HG03097 (cell line): ENCODE data around the gene EIF5AL1.
"Not testable (repeated sequence)": the region's sequence is repeated elsewhere in the genome, so short reads cannot be mapped to it uniquely, and the experiment has no call there.

Source experiments
- ATAC-seq: cut with Tn5 transposase; IDR thresholded peaks from one replicate; pipeline ENCODE4 v1.9.1; 2021; ENCODE audit not compliant: unreplicated experiment, low FRiP score

The EIF5AL1 gene

GRCh38 chr10:79511891-79512583, at the start of gene EIF5AL1:
Gene EIF5AL1 (plus strand): TSS chr10:79512533. CDS start chr10:79512650, 117 bp downstream.
- not testable (repeated sequence) for ATAC-seq

- no peak for ATAC-seq
Observed at GRCh38 chr10:79463578-79464496, 48.5 kb upstream of the EIF5AL1 start.

GRCh38 chr10:79465341-79465740, 47.0 kb upstream of the EIF5AL1 start:
- no peak for ATAC-seq

GRCh38 chr10:79468015-79468560, 44.2 kb upstream of the EIF5AL1 start:
- no peak for ATAC-seq

GRCh38 chr10:79468841-79469585, 43.3 kb upstream of the EIF5AL1 start:
- no peak for ATAC-seq

- no peak for ATAC-seq
Observed at GRCh38 chr10:79470096-79470495, 42.2 kb upstream of the EIF5AL1 start.

GRCh38 chr10:79471776-79472175, 40.6 kb upstream of the EIF5AL1 start:
- no peak for ATAC-seq

GRCh38 chr10:79472449-79472848, 39.9 kb upstream of the EIF5AL1 start:
- ATAC-seq: no peak

- no peak for ATAC-seq
Observed at GRCh38 chr10:79472951-79473350, 39.4 kb upstream of the EIF5AL1 start.

GRCh38 chr10:79473496-79474095, 38.7 kb upstream of the EIF5AL1 start:
- ATAC-seq: no peak

- no peak for ATAC-seq
Observed at GRCh38 chr10:79475119-79475653, 37.1 kb upstream of the EIF5AL1 start.

GRCh38 chr10:79475877-79476276, 36.5 kb upstream of the EIF5AL1 start:
- ATAC-seq: no peak

- no peak for ATAC-seq
Observed at GRCh38 chr10:79476645-79477044, 35.7 kb upstream of the EIF5AL1 start.

- ATAC-seq: no peak
Observed at GRCh38 chr10:79477456-79477855, 34.9 kb upstream of the EIF5AL1 start.

- no peak for ATAC-seq
Observed at GRCh38 chr10:79479283-79479909, 32.9 kb upstream of the EIF5AL1 start.

- no peak for ATAC-seq
Observed at GRCh38 chr10:79482304-79482703, 30.0 kb upstream of the EIF5AL1 start.

GRCh38 chr10:79482741-79483140, 29.6 kb upstream of the EIF5AL1 start:
- ATAC-seq: no peak

- no peak for ATAC-seq
Observed at GRCh38 chr10:79483299-79483698, 29.0 kb upstream of the EIF5AL1 start.

GRCh38 chr10:79483948-79484347, 28.4 kb upstream of the EIF5AL1 start:
- ATAC-seq: no peak

GRCh38 chr10:79484476-79484875, 27.9 kb upstream of the EIF5AL1 start:
- no peak for ATAC-seq
